Activated naive CD8-positive, alpha-beta T cell treated with anti-CD3 and anti-CD28 coated beads, Interleukin-2, amount 10 ng/mL, durations not matched to agents 7 days and 5 days (primary cell): ENCODE measurements around the gene LRRTM2. TPM values are rescaled to one million over a fixed set of nuclear protein-coding genes. Genes with fewer than 3 reads are reported as not detected.
"Not testable (repeated sequence)": the region's sequence is repeated elsewhere in the genome, so short reads cannot be mapped to it uniquely, and the experiment has no call there.

Experiments
- ATAC-seq: fragments of 150-1000 bp; cut with Tn5 transposase; one replicate; pipeline ENCODE4 v1.10.0; 2021; ENCODE audit warnings: low read depth, moderate library complexity
- POLR2A ChIA-PET: fragments of 350-600 bp; sonication (Branson Sonifier 250); formaldehyde crosslinking; loops from one replicate; lab custom pipeline; 2021; ENCODE audit warnings: antibody characterized with exemption; lab: Charles Lee
- DNase-seq: peaks from one replicate; pipeline ENCODE4 v3.0.0; 2021
- H3K27ac Mint-ChIP-seq: one replicate; pipeline ENCODE4 v1.8.0; 2022; ENCODE audit warnings: mild to moderate bottlenecking, mixed read lengths
- H3K27me3 Mint-ChIP-seq: one replicate; pipeline ENCODE4 v1.8.0; 2022; ENCODE audit warnings: mild to moderate bottlenecking, moderate library complexity, mixed read lengths
- H3K36me3 Mint-ChIP-seq: one replicate; pipeline ENCODE4 v1.8.0; 2021; ENCODE audit warnings: mild to moderate bottlenecking, mixed read lengths
- H3K4me1 Mint-ChIP-seq: one replicate; pipeline ENCODE4 v1.8.0; 2021; ENCODE audit warnings: mixed read lengths
- H3K4me3 Mint-ChIP-seq: one replicate; pipeline ENCODE4 v1.8.0; 2022; ENCODE audit warnings: mild to moderate bottlenecking, moderate library complexity, mixed read lengths
- H3K9me3 Mint-ChIP-seq: one replicate; pipeline ENCODE4 v1.8.0; 2021; ENCODE audit warnings: mixed read lengths
- total RNA-seq, 2 experiments: library from RNA; stranded (reverse); gene quantifications; one replicate each; pipeline ENCODE4 v1.2.3, GENCODE V29; 2021

The LRRTM2 gene
- total RNA-seq, result under 1 TPM; 0.06 to 0.26 TPM

GRCh38 chr5:138874771-138875551 is at the start of gene LRRTM2:
TSS of gene LRRTM2 (minus strand) at chr5:138875335. CDS start at chr5:138874911, 424 bp downstream.
- no peak for ATAC-seq
- POLR2A ChIA-PET, result no interaction called here
- H3K4me3 Mint-ChIP-seq, result no peak within 1 kb of the TSS
- H3K9me3 Mint-ChIP-seq, result no peaks in the 10 kb centered on the region
- peaks cover 2% of the 10 kb centered on the region for H3K4me1 Mint-ChIP-seq
- DNase-seq, result no peak
- no peaks in the 10 kb centered on the region for H3K36me3 Mint-ChIP-seq
- no peak within 1 kb of the TSS for H3K27ac Mint-ChIP-seq
- peaks cover 41% of the 10 kb centered on the region for H3K27me3 Mint-ChIP-seq

- no peaks in the 10 kb centered on the region for H3K4me1 Mint-ChIP-seq
- POLR2A ChIA-PET, result no interaction called here
- no peak overlapping the region for H3K27ac Mint-ChIP-seq
- DNase-seq (no peak), ATAC-seq (no peak)
- no peaks in the 10 kb centered on the region for H3K36me3 Mint-ChIP-seq
- H3K4me3 Mint-ChIP-seq, result no peak overlapping the region
- peaks cover 13% of the 10 kb centered on the region for H3K27me3 Mint-ChIP-seq
- H3K9me3 Mint-ChIP-seq, result no peaks in the 10 kb centered on the region
Measured at GRCh38 chr5:138922494-138922893, 47.4 kb upstream of the LRRTM2 start.

GRCh38 chr5:138921362-138921761 is 46.2 kb upstream of the LRRTM2 start:
- H3K27me3 Mint-ChIP-seq, result peaks cover 13% of the 10 kb centered on the region
- H3K9me3 Mint-ChIP-seq, H3K4me3 Mint-ChIP-seq, H3K36me3 Mint-ChIP-seq, H3K27ac Mint-ChIP-seq, DNase-seq, H3K4me1 Mint-ChIP-seq, ATAC-seq: not testable (repeated sequence)
- POLR2A ChIA-PET, result interaction anchor here (0.7 kb wide), 1 partner anchor 273 kb away, joined by 3 read pairs; no protein-coding TSS in a partner anchor

GRCh38 chr5:138920181-138920580 is 45.0 kb upstream of the LRRTM2 start:
- no peak overlapping the region for H3K4me3 Mint-ChIP-seq
- H3K27me3 Mint-ChIP-seq, result peaks cover 13% of the 10 kb centered on the region
- H3K9me3 Mint-ChIP-seq, result no peaks in the 10 kb centered on the region
- POLR2A ChIA-PET, result no interaction called here
- DNase-seq (no peak), ATAC-seq (no peak)
- peaks cover 1% of the 10 kb centered on the region for H3K36me3 Mint-ChIP-seq
- no peak overlapping the region for H3K27ac Mint-ChIP-seq
- no peaks in the 10 kb centered on the region for H3K4me1 Mint-ChIP-seq

- DNase-seq, result no peak
- no peak overlapping the region for H3K4me3 Mint-ChIP-seq
- no peaks in the 10 kb centered on the region for H3K4me1 Mint-ChIP-seq
- H3K27me3 Mint-ChIP-seq, result peaks cover 13% of the 10 kb centered on the region
- H3K27ac Mint-ChIP-seq, result no peak overlapping the region
- POLR2A ChIA-PET, result no interaction called here
- peaks cover 1% of the 10 kb centered on the region for H3K36me3 Mint-ChIP-seq
- ATAC-seq, result no peak
- H3K9me3 Mint-ChIP-seq, result no peaks in the 10 kb centered on the region
Measured at GRCh38 chr5:138918686-138919085, 43.6 kb upstream of the LRRTM2 start.

GRCh38 chr5:138914338-138914737 is 39.2 kb upstream of the LRRTM2 start:
- no peak for DNase-seq
- Mint-ChIP-seq H3K4me3 (no peak overlapping the region), H3K36me3 (peaks cover 10% of the 10 kb centered on the region), H3K4me1 (peaks cover 6% of the 10 kb centered on the region), H3K9me3 (peaks cover 4% of the 10 kb centered on the region), H3K27me3 (peaks cover 11% of the 10 kb centered on the region), H3K27ac (no peak overlapping the region)
- POLR2A ChIA-PET, result no interaction called here
- ATAC-seq, result no peak

GRCh38 chr5:138913773-138914172 is 38.6 kb upstream of the LRRTM2 start:
- no peak for DNase-seq
- peaks cover 4% of the 10 kb centered on the region for H3K9me3 Mint-ChIP-seq
- peaks cover 6% of the 10 kb centered on the region for H3K4me1 Mint-ChIP-seq
- no peak overlapping the region for H3K27ac Mint-ChIP-seq
- POLR2A ChIA-PET, result interaction anchor here (0.6 kb wide), 1 partner anchor 54 kb away, joined by 3 read pairs; no protein-coding TSS in a partner anchor
- no peak overlapping the region for H3K4me3 Mint-ChIP-seq
- peaks cover 6% of the 10 kb centered on the region for H3K27me3 Mint-ChIP-seq
- ATAC-seq, result no peak
- H3K36me3 Mint-ChIP-seq, result peaks cover 10% of the 10 kb centered on the region

GRCh38 chr5:138912093-138912492 is 37.0 kb upstream of the LRRTM2 start:
- Mint-ChIP-seq H3K36me3 (peaks cover 10% of the 10 kb centered on the region), H3K9me3 (peaks cover 4% of the 10 kb centered on the region), H3K4me1 (peaks cover 6% of the 10 kb centered on the region), H3K27me3 (no peaks in the 10 kb centered on the region), H3K4me3 (no peak overlapping the region), H3K27ac (no peak overlapping the region)
- POLR2A ChIA-PET, result no interaction called here
- ATAC-seq, result no peak
- no peak for DNase-seq

GRCh38 chr5:138911441-138911840 is 36.3 kb upstream of the LRRTM2 start:
- peaks cover 2% of the 10 kb centered on the region for H3K27me3 Mint-ChIP-seq
- H3K4me3 Mint-ChIP-seq, result no peak overlapping the region
- DNase-seq (no peak), ATAC-seq (no peak)
- H3K36me3 Mint-ChIP-seq, result peaks cover 10% of the 10 kb centered on the region
- POLR2A ChIA-PET, result no interaction called here
- peaks cover 6% of the 10 kb centered on the region for H3K4me1 Mint-ChIP-seq
- H3K27ac Mint-ChIP-seq, result no peak overlapping the region
- H3K9me3 Mint-ChIP-seq, result peaks cover 4% of the 10 kb centered on the region

- no peak overlapping the region for H3K27ac Mint-ChIP-seq
- POLR2A ChIA-PET, result no interaction called here
- ATAC-seq, result no peak
Measured at GRCh38 chr5:138910546-138911185, 35.5 kb upstream of the LRRTM2 start.

GRCh38 chr5:138909734-138910133 is 34.6 kb upstream of the LRRTM2 start:
- DNase-seq (no peak), ATAC-seq (no peak)
- H3K9me3 Mint-ChIP-seq, result peaks cover 4% of the 10 kb centered on the region
- H3K4me1 Mint-ChIP-seq, result peaks cover 6% of the 10 kb centered on the region
- H3K4me3 Mint-ChIP-seq, result no peak overlapping the region
- H3K27me3 Mint-ChIP-seq, result peaks cover 2% of the 10 kb centered on the region
- POLR2A ChIA-PET, result no interaction called here
- H3K27ac Mint-ChIP-seq, result no peak overlapping the region
- H3K36me3 Mint-ChIP-seq, result peaks cover 11% of the 10 kb centered on the region

More at GRCh38 chr5:138910546-138911185, 35.5 kb upstream of the LRRTM2 start:
- peaks cover 9% of the 10 kb centered on the region for H3K36me3 Mint-ChIP-seq
- peaks cover 2% of the 10 kb centered on the region for H3K27me3 Mint-ChIP-seq
- peaks cover 6% of the 10 kb centered on the region for H3K4me1 Mint-ChIP-seq
- no peak overlapping the region for H3K4me3 Mint-ChIP-seq
- H3K9me3 Mint-ChIP-seq, result peaks cover 4% of the 10 kb centered on the region
- DNase-seq, result no peak

GRCh38 chr5:138905541-138905940 is 30.4 kb upstream of the LRRTM2 start:
- H3K4me1 Mint-ChIP-seq, result peaks cover 6% of the 10 kb centered on the region
- H3K27ac Mint-ChIP-seq, result no peak overlapping the region
- peaks cover 11% of the 10 kb centered on the region for H3K36me3 Mint-ChIP-seq
- H3K4me3 Mint-ChIP-seq, result no peak overlapping the region
- ATAC-seq (no peak), DNase-seq (no peak)
- H3K9me3 Mint-ChIP-seq, result peaks cover 4% of the 10 kb centered on the region
- H3K27me3 Mint-ChIP-seq, result peaks cover 9% of the 10 kb centered on the region
- POLR2A ChIA-PET, result no interaction called here

GRCh38 chr5:138903130-138903775 is 28.1 kb upstream of the LRRTM2 start:
- H3K27ac Mint-ChIP-seq, result no peak overlapping the region
- DNase-seq (no peak), ATAC-seq (no peak)
- peaks cover 20% of the 10 kb centered on the region for H3K27me3 Mint-ChIP-seq
- peaks cover 5% of the 10 kb centered on the region for H3K36me3 Mint-ChIP-seq
- POLR2A ChIA-PET, result no interaction called here
- peaks cover 9% of the 10 kb centered on the region for H3K4me1 Mint-ChIP-seq
- peaks cover 1% of the 10 kb centered on the region for H3K9me3 Mint-ChIP-seq
- no peak overlapping the region for H3K4me3 Mint-ChIP-seq
